ENCODE measurements around the gene ATP6V0D1. TPM values are rescaled to one million over a fixed set of nuclear protein-coding genes. Genes with fewer than 3 reads are reported as not detected.
A peak's percentile ranks its signal among the peaks of the same experiment; 100 is the strongest.

Gene ATP6V0D1
- total RNA-seq, 1 donor, result 158 TPM

DNA sequence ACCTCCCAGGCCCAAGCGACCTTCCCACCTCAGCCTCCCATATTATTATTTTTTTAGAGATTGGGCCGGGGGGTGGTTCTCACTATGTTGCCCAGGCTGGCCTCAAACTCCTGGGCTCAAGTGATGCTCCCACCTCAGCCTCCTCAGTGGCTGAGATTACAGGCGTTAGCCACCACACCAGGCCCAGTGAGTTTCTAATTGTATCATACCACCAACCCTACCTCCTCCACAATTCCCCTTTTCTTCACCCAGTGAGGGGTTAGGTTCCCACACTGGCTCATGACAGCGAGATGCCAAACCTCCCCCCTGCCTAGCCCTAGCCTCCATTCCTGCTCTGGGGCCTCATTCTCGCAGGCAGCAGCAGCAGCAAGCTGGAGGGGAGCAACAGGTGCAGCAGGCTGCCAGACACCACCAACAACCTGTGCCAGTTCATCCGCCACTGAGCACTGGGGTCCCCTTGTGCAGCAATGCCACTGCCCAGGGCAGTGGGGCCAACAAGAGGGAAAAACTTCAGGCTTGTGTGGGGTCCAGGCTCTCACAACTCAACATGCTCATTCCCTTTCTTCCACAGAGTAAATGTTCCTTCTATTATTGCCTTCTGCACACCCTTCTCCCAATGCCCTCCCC, 9.1 kb downstream of the ATP6V0D1 start:
- H3K79me2 ChIP-seq (ENCODE audit: insufficient read depth, low read length), result peaks cover 95% of the 10 kb centered on the region
- no peaks in the 10 kb centered on the region for H3K27me3 ChIP-seq (ENCODE audit: insufficient read depth, low read length)
- no peak for DNase-seq (ENCODE audit: insufficient read length, low spot score, missing footprints)
- H4K20me1 ChIP-seq (ENCODE audit: insufficient read depth, low read length), result peaks cover 78% of the 10 kb centered on the region
- H2AFZ ChIP-seq (ENCODE audit: low read length), result no peak overlapping the region
- H3K9me3 ChIP-seq (ENCODE audit: low read depth, low read length), result no peaks in the 10 kb centered on the region
- no peak overlapping the region for H3K27ac ChIP-seq (ENCODE audit: low read depth, low read length)
- no peak overlapping the region for H3K4me2 ChIP-seq (ENCODE audit: insufficient read depth, low read length)
- no peaks in the 10 kb centered on the region for H3K4me1 ChIP-seq (ENCODE audit: insufficient read depth, low read length)
- H3K4me3 ChIP-seq (ENCODE audit: insufficient read depth, low read length), result no peak overlapping the region
- TF ChIP-seq, protein P1, sequence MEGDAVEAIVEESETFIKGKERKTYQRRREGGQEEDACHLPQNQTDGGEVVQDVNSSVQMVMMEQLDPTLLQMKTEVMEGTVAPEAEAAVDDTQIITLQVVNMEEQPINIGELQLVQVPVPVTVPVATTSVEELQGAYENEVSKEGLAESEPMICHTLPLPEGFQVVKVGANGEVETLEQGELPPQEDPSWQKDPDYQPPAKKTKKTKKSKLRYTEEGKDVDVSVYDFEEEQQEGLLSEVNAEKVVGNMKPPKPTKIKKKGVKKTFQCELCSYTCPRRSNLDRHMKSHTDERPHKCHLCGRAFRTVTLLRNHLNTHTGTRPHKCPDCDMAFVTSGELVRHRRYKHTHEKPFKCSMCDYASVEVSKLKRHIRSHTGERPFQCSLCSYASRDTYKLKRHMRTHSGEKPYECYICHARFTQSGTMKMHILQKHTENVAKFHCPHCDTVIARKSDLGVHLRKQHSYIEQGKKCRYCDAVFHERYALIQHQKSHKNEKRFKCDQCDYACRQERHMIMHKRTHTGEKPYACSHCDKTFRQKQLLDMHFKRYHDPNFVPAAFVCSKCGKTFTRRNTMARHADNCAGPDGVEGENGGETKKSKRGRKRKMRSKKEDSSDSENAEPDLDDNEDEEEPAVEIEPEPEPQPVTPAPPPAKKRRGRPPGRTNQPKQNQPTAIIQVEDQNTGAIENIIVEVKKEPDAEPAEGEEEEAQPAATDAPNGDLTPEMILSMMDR (IDR thresholded peaks at IDR 0.05; ENCODE audit: extremely low read depth, low read depth, low read length), result no peak
- peaks cover 6% of the 10 kb centered on the region for H3K36me3 ChIP-seq (ENCODE audit: insufficient read depth, low read length)

DNA sequence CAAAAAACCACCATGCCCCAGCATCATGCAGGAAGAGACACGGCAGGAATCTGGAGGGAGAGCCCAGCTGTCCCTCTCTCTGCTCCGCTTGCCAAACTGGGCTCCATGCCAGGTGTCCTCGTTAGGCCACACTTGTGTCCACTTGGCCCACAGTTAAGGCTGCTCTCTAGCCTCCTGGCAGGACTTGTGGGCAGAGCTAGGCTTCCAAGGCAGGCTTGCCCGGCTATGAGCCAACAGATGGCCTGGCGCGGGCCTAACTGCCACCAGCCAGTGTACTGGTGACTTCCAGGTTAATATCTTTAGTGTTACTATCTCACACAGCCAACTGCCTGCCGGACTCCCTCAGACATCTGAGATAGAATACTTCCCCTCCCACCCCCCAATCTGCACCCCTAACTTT, 10.6 kb downstream of the ATP6V0D1 start:
- Histone ChIP-seq H3K4me1 (ENCODE audit: insufficient read depth, low read length) (peaks cover 4% of the 10 kb centered on the region), H3K9me3 (ENCODE audit: low read depth, low read length) (no peaks in the 10 kb centered on the region), H3K27ac (ENCODE audit: low read depth, low read length) (no peak overlapping the region), H3K79me2 (ENCODE audit: insufficient read depth, low read length) (peaks cover 95% of the 10 kb centered on the region), H3K27me3 (ENCODE audit: insufficient read depth, low read length) (no peaks in the 10 kb centered on the region), H4K20me1 (ENCODE audit: insufficient read depth, low read length) (peaks cover 79% of the 10 kb centered on the region), H2AFZ (ENCODE audit: low read length) (no peak overlapping the region), H3K4me3 (ENCODE audit: insufficient read depth, low read length) (no peak overlapping the region), H3K4me2 (ENCODE audit: insufficient read depth, low read length) (no peak overlapping the region), H3K36me3 (ENCODE audit: insufficient read depth, low read length) (peaks cover 6% of the 10 kb centered on the region)
- DNase-seq (ENCODE audit: insufficient read length, low spot score, missing footprints), result peak; percentile 58
- TF ChIP-seq, protein P1 (IDR thresholded peaks at IDR 0.05; ENCODE audit: extremely low read depth, low read depth, low read length), result no peak

DNA sequence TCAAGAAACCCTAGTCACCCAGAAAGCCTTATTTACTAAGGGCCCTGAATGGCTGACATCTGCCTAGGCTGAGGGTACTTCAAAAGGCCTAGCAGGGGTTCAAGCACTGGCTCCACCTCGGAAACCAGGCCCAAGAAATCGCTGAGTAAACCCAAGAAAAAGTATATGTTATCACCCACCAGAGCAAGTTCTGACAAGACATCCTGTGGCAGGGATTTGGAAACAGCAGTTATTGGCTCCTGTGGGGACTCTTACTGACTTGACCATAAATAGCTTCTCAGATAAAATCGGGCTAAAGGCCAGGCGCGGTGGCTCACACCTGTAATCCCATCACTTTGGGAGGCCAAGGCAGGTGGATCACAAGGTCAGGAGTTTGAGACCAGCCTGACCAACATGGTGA, 12.2 kb downstream of the ATP6V0D1 start:
- H4K20me1 ChIP-seq (ENCODE audit: insufficient read depth, low read length), result peaks cover 79% of the 10 kb centered on the region
- TF ChIP-seq, protein P1 (IDR thresholded peaks at IDR 0.05; ENCODE audit: extremely low read depth, low read depth, low read length), result no peak
- H2AFZ ChIP-seq (ENCODE audit: low read length), result no peak overlapping the region
- no peak for DNase-seq (ENCODE audit: insufficient read length, low spot score, missing footprints)
- no peaks in the 10 kb centered on the region for H3K36me3 ChIP-seq (ENCODE audit: insufficient read depth, low read length)
- H3K4me3 ChIP-seq (ENCODE audit: insufficient read depth, low read length), result no peak overlapping the region
- no peaks in the 10 kb centered on the region for H3K9me3 ChIP-seq (ENCODE audit: low read depth, low read length)
- no peaks in the 10 kb centered on the region for H3K27me3 ChIP-seq (ENCODE audit: insufficient read depth, low read length)
- H3K79me2 ChIP-seq (ENCODE audit: insufficient read depth, low read length), result peaks cover 95% of the 10 kb centered on the region
- no peak overlapping the region for H3K27ac ChIP-seq (ENCODE audit: low read depth, low read length)
- peaks cover 5% of the 10 kb centered on the region for H3K4me1 ChIP-seq (ENCODE audit: insufficient read depth, low read length)
- no peak overlapping the region for H3K4me2 ChIP-seq (ENCODE audit: insufficient read depth, low read length)

DNA sequence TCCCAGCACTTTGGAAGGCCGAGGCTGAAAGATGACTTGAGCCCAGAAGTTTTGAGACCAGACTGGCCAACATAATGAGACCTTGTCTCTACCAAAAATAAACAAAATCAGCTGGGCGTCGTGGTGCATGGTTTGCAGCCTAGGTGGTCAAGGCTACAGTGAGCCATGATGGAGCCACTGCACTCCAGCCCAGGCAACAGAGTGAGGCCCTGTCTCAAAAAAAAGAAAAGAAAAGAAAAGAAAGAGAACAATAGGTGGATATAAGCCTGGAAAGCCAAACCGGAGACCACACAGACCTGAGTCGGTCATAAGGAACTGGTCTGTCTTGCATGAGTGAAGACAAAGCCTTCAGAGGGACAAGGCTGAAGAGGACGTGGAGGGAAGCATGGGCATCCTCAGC, 14.4 kb downstream of the ATP6V0D1 start:
- Histone ChIP-seq H4K20me1 (ENCODE audit: insufficient read depth, low read length) (peaks cover 79% of the 10 kb centered on the region), H3K27ac (ENCODE audit: low read depth, low read length) (no peak overlapping the region), H3K9me3 (ENCODE audit: low read depth, low read length) (no peaks in the 10 kb centered on the region), H3K4me1 (ENCODE audit: insufficient read depth, low read length) (peaks cover 9% of the 10 kb centered on the region), H3K79me2 (ENCODE audit: insufficient read depth, low read length) (peaks cover 98% of the 10 kb centered on the region), H3K4me3 (ENCODE audit: insufficient read depth, low read length) (no peak overlapping the region), H3K4me2 (ENCODE audit: insufficient read depth, low read length) (no peak overlapping the region), H2AFZ (ENCODE audit: low read length) (no peak overlapping the region), H3K36me3 (ENCODE audit: insufficient read depth, low read length) (no peaks in the 10 kb centered on the region), H3K27me3 (ENCODE audit: insufficient read depth, low read length) (no peaks in the 10 kb centered on the region)
- no peak for DNase-seq (ENCODE audit: insufficient read length, low spot score, missing footprints)
- TF ChIP-seq, protein P1 (IDR thresholded peaks at IDR 0.05; ENCODE audit: extremely low read depth, low read depth, low read length), result no peak

Measured in osteoblast (primary cell).